Chondrocyte (in vitro differentiated cells): ENCODE data around the gene TXNRD2. TPM values are rescaled to one million over a fixed set of nuclear protein-coding genes. Genes with fewer than 3 reads are reported as not detected.

Source experiments
- DNase-seq: peaks from one replicate; pipeline ENCODE4 v3.0.0; 2021; ENCODE audit warnings: mixed read lengths, low spot score
- H3K27ac Mint-ChIP-seq: one replicate; pipeline ENCODE4 v1.8.0; 2021; ENCODE audit warnings: mild to moderate bottlenecking, moderate library complexity, mixed read lengths; ENCODE audit not compliant: unreplicated experiment
- H3K27me3 Mint-ChIP-seq: 2 replicates; pipeline ENCODE4 v1.8.0; 2021; ENCODE audit warnings: low read depth, mixed read lengths
- H3K36me3 Mint-ChIP-seq: 2 replicates; pipeline ENCODE4 v1.8.0; 2021; ENCODE audit warnings: low read depth, mixed read lengths
- H3K4me1 Mint-ChIP-seq: 2 replicates; pipeline ENCODE4 v1.8.0; 2021; ENCODE audit warnings: low read depth, mild to moderate bottlenecking, mixed read lengths
- H3K4me3 Mint-ChIP-seq: one replicate; pipeline ENCODE4 v1.8.0; 2021; ENCODE audit warnings: mild to moderate bottlenecking, moderate library complexity, mixed read lengths; ENCODE audit not compliant: unreplicated experiment
- H3K9me3 Mint-ChIP-seq: 2 replicates; pipeline ENCODE4 v1.8.0; 2021; ENCODE audit warnings: low read depth, mixed read lengths
- total RNA-seq: library from RNA; stranded (reverse); gene quantifications from 3 replicates; pipeline ENCODE4 v1.2.1, GENCODE V29; 2021
- TF ChIP-seq, protein P1 (sequence below): fragments of 200-600 bp; sonication (generic); IDR thresholded peaks from 2 replicates; pipeline ENCODE4 v1.5.0; 2021; ENCODE audit warnings: antibody characterized with exemption, mild to moderate bottlenecking, moderate library complexity

TXNRD2 gene
- total RNA-seq, 1 donor from 2014 or later: 14.1 TPM

GRCh38 chr22:19978748-19979147 lies 37.1 kb upstream of the TXNRD2 start:
- peaks cover 11% of the 10 kb centered on the region for H3K4me1 Mint-ChIP-seq
- H3K27me3 Mint-ChIP-seq: no peaks in the 10 kb centered on the region
- H3K27ac Mint-ChIP-seq: no peak overlapping the region
- TF ChIP-seq, protein P1, sequence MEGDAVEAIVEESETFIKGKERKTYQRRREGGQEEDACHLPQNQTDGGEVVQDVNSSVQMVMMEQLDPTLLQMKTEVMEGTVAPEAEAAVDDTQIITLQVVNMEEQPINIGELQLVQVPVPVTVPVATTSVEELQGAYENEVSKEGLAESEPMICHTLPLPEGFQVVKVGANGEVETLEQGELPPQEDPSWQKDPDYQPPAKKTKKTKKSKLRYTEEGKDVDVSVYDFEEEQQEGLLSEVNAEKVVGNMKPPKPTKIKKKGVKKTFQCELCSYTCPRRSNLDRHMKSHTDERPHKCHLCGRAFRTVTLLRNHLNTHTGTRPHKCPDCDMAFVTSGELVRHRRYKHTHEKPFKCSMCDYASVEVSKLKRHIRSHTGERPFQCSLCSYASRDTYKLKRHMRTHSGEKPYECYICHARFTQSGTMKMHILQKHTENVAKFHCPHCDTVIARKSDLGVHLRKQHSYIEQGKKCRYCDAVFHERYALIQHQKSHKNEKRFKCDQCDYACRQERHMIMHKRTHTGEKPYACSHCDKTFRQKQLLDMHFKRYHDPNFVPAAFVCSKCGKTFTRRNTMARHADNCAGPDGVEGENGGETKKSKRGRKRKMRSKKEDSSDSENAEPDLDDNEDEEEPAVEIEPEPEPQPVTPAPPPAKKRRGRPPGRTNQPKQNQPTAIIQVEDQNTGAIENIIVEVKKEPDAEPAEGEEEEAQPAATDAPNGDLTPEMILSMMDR: no peak
- H3K36me3 Mint-ChIP-seq: peaks cover 6% of the 10 kb centered on the region
- no peak for DNase-seq
- no peaks in the 10 kb centered on the region for H3K9me3 Mint-ChIP-seq
- H3K4me3 Mint-ChIP-seq: no peak overlapping the region

GRCh38 chr22:19977296-19978243 lies 36.0 kb upstream of the TXNRD2 start:
- Mint-ChIP-seq H3K27me3 (no peaks in the 10 kb centered on the region), H3K27ac (no peak overlapping the region)

GRCh38 chr22:19976671-19977070 lies 35.1 kb upstream of the TXNRD2 start:
- DNase-seq: no peak
- no peaks in the 10 kb centered on the region for H3K27me3 Mint-ChIP-seq
- TF ChIP-seq, protein P1: no peak
- peaks cover 7% of the 10 kb centered on the region for H3K4me1 Mint-ChIP-seq
- H3K27ac Mint-ChIP-seq: no peak overlapping the region
- no peaks in the 10 kb centered on the region for H3K9me3 Mint-ChIP-seq
- H3K36me3 Mint-ChIP-seq: peaks cover 8% of the 10 kb centered on the region
- no peak overlapping the region for H3K4me3 Mint-ChIP-seq

More at GRCh38 chr22:19977296-19978243, 36.0 kb upstream of the TXNRD2 start:
- Mint-ChIP-seq H3K9me3 (no peaks in the 10 kb centered on the region), H3K4me3 (no peak overlapping the region), H3K4me1 (peaks cover 7% of the 10 kb centered on the region), H3K36me3 (peaks cover 6% of the 10 kb centered on the region)
- DNase-seq: no peak
- TF ChIP-seq, protein P1: no peak

GRCh38 chr22:19975707-19976035 lies 34.1 kb upstream of the TXNRD2 start:
- no peak for DNase-seq
- Mint-ChIP-seq H3K27me3 (no peaks in the 10 kb centered on the region), H3K36me3 (peaks cover 6% of the 10 kb centered on the region), H3K27ac (no peak overlapping the region), H3K4me3 (no peak overlapping the region), H3K9me3 (no peaks in the 10 kb centered on the region), H3K4me1 (peaks cover 7% of the 10 kb centered on the region)
- TF ChIP-seq, protein P1: no peak

DNA sequence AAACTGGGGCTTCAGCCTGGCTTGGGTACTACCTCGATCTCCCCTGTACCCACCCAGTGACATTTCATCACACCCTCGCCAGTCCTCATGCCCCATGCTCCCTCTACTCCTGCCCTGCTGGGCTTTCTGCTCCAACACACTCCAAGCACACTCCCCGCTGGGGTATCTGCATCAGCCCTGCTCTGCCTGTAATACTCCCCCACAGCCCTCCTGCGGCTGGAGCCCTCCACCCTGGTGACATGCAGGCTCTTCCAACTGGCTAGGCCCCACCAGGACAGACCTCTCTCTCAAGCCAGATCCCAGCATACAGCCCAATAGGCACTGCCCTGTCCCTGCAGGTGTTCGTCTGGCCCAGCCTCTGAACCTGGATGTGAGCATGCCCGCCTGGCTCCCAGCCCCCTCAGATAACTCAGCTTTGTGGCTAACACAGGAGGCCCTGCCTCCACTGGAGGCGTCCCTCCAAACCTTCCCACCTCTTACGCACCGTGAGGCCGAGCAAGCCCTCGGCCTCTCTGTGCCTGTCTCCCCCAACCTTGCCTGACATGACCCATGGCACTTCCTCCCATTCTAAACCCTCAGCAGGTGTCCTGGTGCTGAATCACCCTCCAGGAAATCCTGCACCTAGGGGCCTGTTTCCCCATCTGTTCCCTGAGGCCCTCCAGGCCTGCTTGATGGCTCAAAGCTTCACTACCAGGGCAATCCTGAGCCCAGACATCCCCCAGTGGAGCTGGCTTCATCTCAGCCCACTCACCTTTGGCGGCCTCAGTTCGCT lies 33.5 kb upstream of the TXNRD2 start:
- Mint-ChIP-seq H3K9me3 (no peaks in the 10 kb centered on the region), H3K4me3 (no peak overlapping the region), H3K4me1 (peaks cover 7% of the 10 kb centered on the region), H3K36me3 (peaks cover 4% of the 10 kb centered on the region), H3K27me3 (no peaks in the 10 kb centered on the region), H3K27ac (no peak overlapping the region)
- no peak for DNase-seq
- TF ChIP-seq, protein P1: no peak
